ENCODE measurements around the gene PLXNA3.

The PLXNA3 gene

DNA sequence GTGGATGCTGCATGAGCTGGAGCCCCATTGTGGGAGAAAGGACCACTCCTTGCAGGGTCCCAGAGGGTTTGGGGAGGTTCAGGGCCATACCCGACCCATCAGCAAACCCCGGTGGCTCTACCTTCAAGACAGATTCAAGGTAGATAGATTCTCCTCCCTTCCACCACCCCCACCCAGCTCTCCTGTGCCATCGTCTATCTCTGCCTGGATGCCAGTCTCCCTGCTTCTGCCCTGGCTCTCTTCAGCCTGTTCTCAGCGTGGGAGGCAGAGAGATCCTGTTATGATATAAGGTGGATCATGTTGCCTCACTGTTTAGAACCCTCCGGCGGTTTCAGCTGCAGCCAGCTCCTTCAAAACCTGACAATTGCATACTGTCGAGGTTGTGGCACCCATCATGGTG, 15.6 kb downstream of the PLXNA3 start:
- H3K4me1 Mint-ChIP-seq (ENCODE audit: low read depth) = peaks cover 7% of the 10 kb centered on the region
- no peak overlapping the region for H3K4me3 Mint-ChIP-seq
- H3K36me3 Mint-ChIP-seq = no peaks in the 10 kb centered on the region
- H3K9me3 Mint-ChIP-seq (ENCODE audit: low read depth) = no peaks in the 10 kb centered on the region
- no peak overlapping the region for H3K27ac Mint-ChIP-seq
- H3K27me3 Mint-ChIP-seq = no peaks in the 10 kb centered on the region

DNA sequence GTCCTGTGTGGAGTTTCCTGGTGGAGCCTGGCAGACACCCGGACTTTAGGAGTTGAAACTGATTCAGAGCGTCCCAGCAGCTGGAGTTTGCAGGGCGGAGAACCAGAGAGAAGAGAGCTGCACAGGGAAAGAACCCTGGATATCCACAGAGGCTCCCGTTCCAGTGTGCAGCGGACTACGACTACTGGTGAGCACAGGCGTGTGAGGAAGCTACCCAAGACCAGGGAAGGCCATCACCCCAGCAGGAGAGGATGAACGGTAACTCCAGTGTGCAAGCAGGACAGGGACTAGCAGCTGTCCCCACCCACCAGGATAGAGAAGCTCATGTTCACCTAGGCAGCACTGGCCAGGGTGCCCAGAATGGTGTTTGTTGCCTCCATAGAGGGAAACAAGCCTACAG, 18.7 kb downstream of the PLXNA3 start:
- Mint-ChIP-seq H3K4me3 (peak overlapping the region; percentile 32), H3K36me3 (no peaks in the 10 kb centered on the region), H3K27ac (no peak overlapping the region), H3K9me3 (ENCODE audit: low read depth) (no peaks in the 10 kb centered on the region), H3K4me1 (ENCODE audit: low read depth) (peaks cover 12% of the 10 kb centered on the region), H3K27me3 (no peaks in the 10 kb centered on the region)

GRCh38 chrX:154477891-154478477, 19.9 kb downstream of the PLXNA3 start:
- Mint-ChIP-seq H3K4me3 (peak overlapping the region; percentile 88), H3K27ac (peak overlapping the region; percentile 66), H3K9me3 (ENCODE audit: low read depth) (no peaks in the 10 kb centered on the region), H3K4me1 (ENCODE audit: low read depth) (peaks cover 12% of the 10 kb centered on the region), H3K36me3 (no peaks in the 10 kb centered on the region), H3K27me3 (no peaks in the 10 kb centered on the region)

DNA sequence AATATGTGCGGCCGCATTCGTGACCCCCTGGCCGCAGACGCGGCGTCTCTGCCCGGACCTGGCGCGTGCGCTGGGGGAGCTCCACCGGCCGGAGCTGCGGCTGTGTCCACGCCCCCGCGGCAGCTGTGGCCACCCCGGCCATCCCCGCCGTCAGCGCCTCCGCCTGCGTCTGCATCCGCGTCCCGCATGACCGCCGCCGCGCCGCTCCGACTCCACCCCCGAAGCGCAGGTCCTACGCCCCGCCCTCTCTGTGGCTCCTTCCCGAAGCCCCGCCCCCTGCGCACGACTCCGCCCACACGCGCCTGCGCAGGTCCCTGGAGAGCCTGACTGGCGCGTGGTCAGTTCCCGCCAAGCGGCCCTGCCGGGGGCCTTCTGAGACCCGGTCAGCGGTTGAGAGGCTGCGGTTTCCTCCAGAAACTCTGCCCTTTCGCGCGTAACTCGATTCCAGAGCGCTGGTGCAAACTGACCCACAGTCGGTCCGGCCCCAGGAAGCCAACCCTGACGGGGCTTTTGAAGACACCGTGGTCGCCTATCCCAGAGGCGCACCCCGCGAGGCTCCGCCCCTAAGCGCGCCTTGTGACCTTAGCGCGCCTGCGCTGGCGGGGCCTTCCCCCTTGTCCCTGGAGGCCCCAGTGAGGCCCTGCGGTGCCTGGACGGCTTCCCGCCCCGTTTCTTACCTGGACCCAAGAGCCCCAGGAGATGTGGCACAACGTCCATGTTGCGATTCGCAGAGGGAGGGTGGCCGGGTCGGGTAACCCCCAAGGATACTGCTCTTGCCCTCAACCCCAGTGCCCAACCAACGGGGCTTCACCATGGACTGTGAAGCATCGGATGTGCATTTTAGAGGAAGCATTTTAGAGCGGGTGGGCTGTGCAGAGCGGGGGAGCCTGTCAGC, 20.9 kb downstream of the PLXNA3 start, which contains the start of gene LAGE3:
Gene LAGE3, minus strand, starts transcription at position 554 of the 895 bp plus-strand sequence. Its CDS starts 366 bp downstream, at position 188.
- peak within 1 kb of the TSS; percentile 88 for H3K4me3 Mint-ChIP-seq
- H3K27ac Mint-ChIP-seq = peak within 1 kb of the TSS; percentile 92
- H3K9me3 Mint-ChIP-seq (ENCODE audit: low read depth) = no peaks in the 10 kb centered on the region
- no peaks in the 10 kb centered on the region for H3K36me3 Mint-ChIP-seq
- H3K4me1 Mint-ChIP-seq (ENCODE audit: low read depth) = peaks cover 12% of the 10 kb centered on the region
- no peaks in the 10 kb centered on the region for H3K27me3 Mint-ChIP-seq

DNA sequence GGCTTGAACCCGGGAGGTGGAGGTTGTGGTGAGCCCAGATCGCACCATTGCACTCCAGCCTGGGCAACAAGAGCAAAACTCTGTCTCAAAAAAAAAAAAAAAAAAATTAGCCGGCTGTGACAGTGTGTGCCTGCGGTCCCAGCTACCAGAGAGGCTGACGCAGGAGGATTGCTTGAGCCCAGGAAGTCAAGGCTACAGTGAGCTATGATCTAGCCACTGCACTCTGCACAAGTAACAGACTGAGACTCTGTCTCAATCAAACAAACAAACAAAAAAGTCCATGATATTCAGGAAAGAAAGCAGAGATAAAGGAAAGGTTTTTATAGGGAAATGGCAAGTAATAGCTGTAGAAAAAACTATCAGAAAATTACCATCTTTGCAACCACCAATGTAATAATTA, 23.1 kb downstream of the PLXNA3 start:
- Mint-ChIP-seq H3K27ac (peak overlapping the region; percentile 68), H3K27me3 (no peaks in the 10 kb centered on the region), H3K36me3 (no peaks in the 10 kb centered on the region), H3K4me3 (no peak overlapping the region), H3K4me1 (ENCODE audit: low read depth) (peaks cover 18% of the 10 kb centered on the region), H3K9me3 (ENCODE audit: low read depth) (no peaks in the 10 kb centered on the region)

DNA sequence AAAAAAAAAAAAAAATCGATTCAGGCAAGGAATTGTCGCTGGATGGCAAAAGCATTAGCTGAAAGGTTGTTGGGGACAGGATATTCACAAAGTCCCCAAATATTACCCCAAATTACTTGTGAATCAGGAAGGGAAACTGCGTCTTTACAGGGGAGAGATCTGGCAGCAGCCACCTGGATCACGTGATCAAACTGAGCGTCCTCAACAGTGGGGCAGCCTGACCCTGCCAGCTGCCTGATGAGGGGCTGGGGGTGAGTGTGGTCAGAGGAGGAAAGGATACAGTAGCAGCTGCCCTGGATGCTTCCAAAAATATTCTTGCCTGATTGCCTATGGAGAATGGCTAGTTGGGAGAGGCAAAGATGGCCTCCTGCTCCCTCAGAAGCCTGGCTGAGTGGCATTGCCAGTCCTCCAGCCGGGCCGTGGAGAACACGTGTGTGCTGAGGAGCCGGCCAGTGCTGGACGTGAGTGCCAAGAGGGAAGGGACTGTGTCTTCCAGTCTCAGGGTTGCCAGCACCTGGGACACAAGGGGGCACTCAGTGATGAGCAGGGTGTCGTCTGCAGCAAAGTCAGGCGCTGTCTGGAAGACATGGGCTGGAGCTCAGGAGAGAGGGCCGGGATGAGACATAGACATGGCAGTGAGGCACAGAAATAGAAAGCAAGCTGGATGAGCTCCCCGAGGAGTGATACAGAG, 24.0 kb downstream of the PLXNA3 start:
- H3K4me3 Mint-ChIP-seq = no peak overlapping the region
- no peaks in the 10 kb centered on the region for H3K36me3 Mint-ChIP-seq
- no peaks in the 10 kb centered on the region for H3K27me3 Mint-ChIP-seq
- no peak overlapping the region for H3K27ac Mint-ChIP-seq
- peaks cover 18% of the 10 kb centered on the region for H3K4me1 Mint-ChIP-seq (ENCODE audit: low read depth)
- no peaks in the 10 kb centered on the region for H3K9me3 Mint-ChIP-seq (ENCODE audit: low read depth)

GRCh38 chrX:154482786-154483185, 24.7 kb downstream of the PLXNA3 start:
- H3K27ac Mint-ChIP-seq = no peak overlapping the region
- H3K4me1 Mint-ChIP-seq (ENCODE audit: low read depth) = peaks cover 12% of the 10 kb centered on the region
- H3K4me3 Mint-ChIP-seq = no peak overlapping the region
- no peaks in the 10 kb centered on the region for H3K27me3 Mint-ChIP-seq
- no peaks in the 10 kb centered on the region for H3K9me3 Mint-ChIP-seq (ENCODE audit: low read depth)
- no peaks in the 10 kb centered on the region for H3K36me3 Mint-ChIP-seq

GRCh38 chrX:154483325-154483724, 25.2 kb downstream of the PLXNA3 start:
- Mint-ChIP-seq H3K9me3 (ENCODE audit: low read depth) (no peaks in the 10 kb centered on the region), H3K36me3 (no peaks in the 10 kb centered on the region), H3K27me3 (no peaks in the 10 kb centered on the region), H3K4me1 (ENCODE audit: low read depth) (peaks cover 12% of the 10 kb centered on the region), H3K4me3 (peak overlapping the region; percentile 64), H3K27ac (peak overlapping the region; percentile 61)

DNA sequence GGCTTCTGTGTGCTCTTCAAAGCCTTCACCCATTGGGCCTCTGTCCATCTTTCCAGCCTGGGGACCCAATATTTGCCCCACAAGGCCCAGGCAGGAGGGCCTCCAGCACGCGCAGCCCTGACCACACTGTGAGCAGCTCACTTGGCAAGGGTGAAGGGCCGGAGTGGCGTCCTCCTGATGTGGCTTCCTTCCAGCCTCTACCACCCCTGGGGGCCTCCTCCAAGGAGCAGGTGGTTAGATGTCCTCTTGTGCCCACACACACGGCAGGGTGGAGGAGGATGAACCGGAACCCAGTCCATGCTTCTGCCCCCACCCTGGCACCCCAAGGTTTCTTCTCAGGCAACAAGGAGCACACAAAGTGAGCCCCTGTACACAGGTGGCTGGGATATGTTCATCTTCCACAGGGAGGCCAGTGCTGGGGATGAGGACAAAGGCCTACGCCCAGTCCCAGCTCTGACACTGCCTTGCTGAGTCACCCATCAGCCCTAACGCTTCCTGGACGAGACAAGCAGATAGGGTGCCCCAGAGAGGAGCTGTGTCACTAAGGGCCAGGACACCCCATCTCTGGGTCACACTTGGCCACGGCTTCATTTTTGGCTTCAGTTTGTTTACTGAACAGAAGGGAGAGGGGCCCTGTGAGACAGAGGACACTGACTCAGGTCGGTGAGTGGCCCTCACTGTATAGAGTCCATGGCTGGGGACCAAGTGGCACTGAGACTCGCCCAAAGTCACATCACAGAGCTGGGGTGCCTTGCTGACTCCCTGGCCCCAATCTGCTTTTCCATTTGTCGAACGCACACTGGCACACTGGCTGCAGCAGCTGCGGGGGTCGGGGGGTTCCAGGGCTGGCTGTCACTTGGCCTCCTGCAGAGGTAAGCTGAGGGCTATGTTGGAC, 26.4 kb downstream of the PLXNA3 start:
- peak overlapping the region; percentile 46 for H3K27ac Mint-ChIP-seq

GRCh38 chrX:154485150-154486051, 27.3 kb downstream of the PLXNA3 start:
- Mint-ChIP-seq H3K27ac (peak overlapping the region; percentile 28), H3K9me3 (ENCODE audit: low read depth) (no peaks in the 10 kb centered on the region), H3K4me3 (peak overlapping the region; percentile 78), H3K36me3 (no peaks in the 10 kb centered on the region), H3K27me3 (no peaks in the 10 kb centered on the region), H3K4me1 (ENCODE audit: low read depth) (peaks cover 15% of the 10 kb centered on the region)

More for the DNA sequence above, 26.4 kb downstream of the PLXNA3 start:
- Mint-ChIP-seq H3K4me1 (ENCODE audit: low read depth) (peaks cover 14% of the 10 kb centered on the region), H3K36me3 (no peaks in the 10 kb centered on the region), H3K27me3 (no peaks in the 10 kb centered on the region), H3K9me3 (ENCODE audit: low read depth) (no peaks in the 10 kb centered on the region), H3K4me3 (peak overlapping the region; percentile 78)

DNA sequence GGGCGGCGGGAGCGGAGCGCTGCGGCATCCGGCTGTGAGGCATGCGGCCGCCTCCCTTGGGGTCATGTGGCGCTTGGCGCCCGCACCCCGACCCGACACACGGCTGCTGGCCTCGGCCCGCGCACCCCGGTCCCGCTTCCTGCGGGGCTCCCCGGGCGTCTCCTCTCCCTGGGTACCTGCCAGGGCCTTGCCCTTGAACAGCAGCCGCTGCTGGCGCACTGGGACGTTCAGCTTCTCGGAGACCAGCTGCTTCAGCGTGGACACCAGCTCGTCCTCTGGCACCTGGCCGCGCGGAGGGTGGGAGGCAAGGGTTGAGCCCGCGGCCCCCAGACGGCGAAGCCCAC, 27.9 kb downstream of the PLXNA3 start:
- Mint-ChIP-seq H3K27ac (no peak overlapping the region), H3K4me3 (no peak overlapping the region), H3K36me3 (no peaks in the 10 kb centered on the region), H3K27me3 (no peaks in the 10 kb centered on the region), H3K4me1 (ENCODE audit: low read depth) (peaks cover 15% of the 10 kb centered on the region), H3K9me3 (ENCODE audit: low read depth) (no peaks in the 10 kb centered on the region)

DNA sequence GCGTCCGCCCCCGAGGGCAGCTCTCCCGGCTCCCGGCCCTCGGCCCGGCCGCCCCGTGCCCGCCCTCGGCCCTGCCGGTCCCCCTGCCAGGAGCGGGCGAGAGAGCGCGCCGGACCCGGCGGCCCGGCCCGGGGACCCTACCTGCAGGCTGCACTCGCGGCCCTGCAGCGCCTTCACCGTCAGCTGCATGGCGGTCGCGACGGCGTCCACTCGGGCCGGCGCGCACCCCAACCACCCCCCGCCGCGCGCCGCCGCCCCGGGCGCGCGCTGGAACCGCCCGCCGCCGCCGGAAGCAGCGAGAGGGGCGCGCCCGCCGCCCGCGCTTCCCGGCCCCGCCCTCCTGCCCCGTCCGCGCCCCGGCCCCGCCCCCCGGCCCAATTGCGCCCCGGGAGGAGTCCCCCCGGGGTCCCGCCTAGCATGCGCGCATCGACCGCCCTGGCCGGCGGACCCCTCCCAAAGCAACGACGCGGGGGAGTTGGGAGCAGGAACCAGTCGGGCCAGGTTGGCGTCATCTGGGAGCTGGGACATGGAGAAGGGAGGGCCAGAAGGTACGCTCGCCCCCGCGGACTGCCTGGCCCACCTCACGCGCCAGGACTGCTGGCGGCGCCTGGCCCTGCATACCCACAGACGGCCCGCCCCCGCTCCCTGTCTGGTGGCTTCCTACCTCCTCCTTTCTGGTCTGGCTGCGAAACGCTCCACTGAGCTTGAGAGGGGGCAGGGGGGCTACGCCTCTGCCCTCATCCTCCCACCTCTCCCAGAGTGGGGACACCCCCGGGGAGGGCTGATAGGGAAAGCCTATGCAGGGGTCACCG, 28.5 kb downstream of the PLXNA3 start, which contains the start of gene UBL4A:
Gene UBL4A, minus strand, starts transcription at position 220 of the 812 bp plus-strand sequence. Its CDS starts 31 bp downstream, at position 189.
- Mint-ChIP-seq H3K27ac (peak within 1 kb of the TSS; percentile 68), H3K27me3 (no peaks in the 10 kb centered on the region), H3K4me1 (ENCODE audit: low read depth) (peaks cover 15% of the 10 kb centered on the region), H3K36me3 (no peaks in the 10 kb centered on the region), H3K9me3 (ENCODE audit: low read depth) (no peaks in the 10 kb centered on the region), H3K4me3 (peak within 1 kb of the TSS; percentile 84)

All from activated naive CD8-positive, alpha-beta T cell (primary cell).